SK-N-SH treated with all-trans-retinoic acid at 6 μM for 48 hours (cell line): ENCODE measurements around the gene RPGRIP1L.

Experiments used
- ATAC-seq: fragments of 200-7000 bp; cut with Tn5 transposase; 3 replicates; pipeline ENCODE4 v1.9.1; 2020; ENCODE audit warnings: mild to moderate bottlenecking, moderate library complexity
- ARNTL ChIP-seq: fragments of 450-650 bp; formaldehyde crosslinking; IDR thresholded peaks from 2 replicates; pipeline ENCODE4 v1.5.0; 2020; ENCODE audit warnings: low read depth, mild to moderate bottlenecking, moderate library complexity, borderline replicate concordance
- BACH2 ChIP-seq: fragments of 250-450 bp; sonication (Bioruptor Pico); IDR thresholded peaks from 2 replicates; pipeline ENCODE4 v1.9.0; 2021; ENCODE audit warnings: mild to moderate bottlenecking, borderline replicate concordance
- CSDC2 ChIP-seq: fragments of 250-450 bp; sonication (Bioruptor Pico); IDR thresholded peaks from 2 replicates; pipeline ENCODE4 v1.5.0; 2020; ENCODE audit warnings: mild to moderate bottlenecking, moderate library complexity
- GLIS3 ChIP-seq: fragments of 250-450 bp; sonication (Bioruptor Pico); IDR thresholded peaks from 2 replicates; pipeline ENCODE4 v1.5.0; 2020; ENCODE audit warnings: mild to moderate bottlenecking, moderate library complexity
- ISL1 ChIP-seq: fragments of 250-450 bp; sonication (Bioruptor Pico); IDR thresholded peaks from 2 replicates; pipeline ENCODE4 v2.1.2; 2022; ENCODE audit warnings: mild to moderate bottlenecking, moderate library complexity
- OSR1 ChIP-seq: fragments of 250-450 bp; sonication (Bioruptor Pico); IDR thresholded peaks from 2 replicates; pipeline ENCODE4 v1.8.0; 2022; ENCODE audit warnings: moderate library complexity, mild to moderate bottlenecking, inconsistent platforms
- PPARA ChIP-seq: fragments of 250-450 bp; sonication (Bioruptor Pico); IDR thresholded peaks from 2 replicates; pipeline ENCODE4 v1.5.0; 2020; ENCODE audit warnings: mild to moderate bottlenecking, borderline replicate concordance
- RARB ChIP-seq: fragments of 250-450 bp; sonication (Bioruptor Pico); IDR thresholded peaks from 2 replicates; pipeline ENCODE4 v1.8.0; 2021; ENCODE audit warnings: mild to moderate bottlenecking, moderate library complexity
- SNAI2 ChIP-seq: fragments of 250-450 bp; sonication (Bioruptor Pico); IDR thresholded peaks from 2 replicates; pipeline ENCODE4 v1.5.0; 2020; ENCODE audit warnings: mild to moderate bottlenecking, moderate library complexity
- TOX ChIP-seq: fragments of 250-450 bp; sonication (Bioruptor Pico); IDR thresholded peaks from 2 replicates; pipeline ENCODE4 v1.8.0; 2021; ENCODE audit warnings: mild to moderate bottlenecking, moderate library complexity, borderline replicate concordance
- ZC3H10 ChIP-seq: fragments of 250-450 bp; sonication (Bioruptor Pico); IDR thresholded peaks from 2 replicates; pipeline ENCODE4 v1.5.1; 2021; ENCODE audit warnings: mild to moderate bottlenecking, moderate library complexity
- ZFP3 ChIP-seq: fragments of 250-450 bp; sonication (Bioruptor Pico); IDR thresholded peaks from 2 replicates; pipeline ENCODE4 v1.5.0; 2020; ENCODE audit warnings: mild to moderate bottlenecking, moderate library complexity
- ZFP30 ChIP-seq: fragments of 450-650 bp; formaldehyde crosslinking; IDR thresholded peaks from 2 replicates; pipeline ENCODE4 v1.5.0; 2022; ENCODE audit warnings: mild to moderate bottlenecking, moderate library complexity
- ZNF565 ChIP-seq: fragments of 450-650 bp; formaldehyde crosslinking; conservative IDR thresholded peaks from 2 replicates; pipeline ENCODE4 v1.5.0; 2020; ENCODE audit warnings: low read depth, mild to moderate bottlenecking, moderate library complexity
- TF ChIP-seq, protein P1 (sequence below): fragments of 250-450 bp; sonication (Bioruptor Pico); IDR thresholded peaks from 2 replicates; pipeline ENCODE4 v1.5.1; 2020; ENCODE audit warnings: low read depth, mild to moderate bottlenecking, moderate library complexity
- TF ChIP-seq, protein P2 (sequence below): fragments of 250-450 bp; sonication (Bioruptor Pico); IDR thresholded peaks from 2 replicates; pipeline ENCODE4 v1.8.0; 2021; ENCODE audit warnings: low read depth, mild to moderate bottlenecking, moderate library complexity, borderline replicate concordance
- TF ChIP-seq, protein P3 (sequence below): fragments of 250-450 bp; sonication (Bioruptor Pico); IDR thresholded peaks from 2 replicates; pipeline ENCODE4 v1.8.0; 2020; ENCODE audit warnings: mild to moderate bottlenecking, moderate library complexity, borderline replicate concordance
- TF ChIP-seq, protein P4 (sequence below): fragments of 250-450 bp; sonication (Bioruptor Pico); IDR thresholded peaks from 2 replicates; pipeline ENCODE4 v1.5.1; 2021; ENCODE audit warnings: mild to moderate bottlenecking, moderate library complexity

Gene RPGRIP1L

DNA sequence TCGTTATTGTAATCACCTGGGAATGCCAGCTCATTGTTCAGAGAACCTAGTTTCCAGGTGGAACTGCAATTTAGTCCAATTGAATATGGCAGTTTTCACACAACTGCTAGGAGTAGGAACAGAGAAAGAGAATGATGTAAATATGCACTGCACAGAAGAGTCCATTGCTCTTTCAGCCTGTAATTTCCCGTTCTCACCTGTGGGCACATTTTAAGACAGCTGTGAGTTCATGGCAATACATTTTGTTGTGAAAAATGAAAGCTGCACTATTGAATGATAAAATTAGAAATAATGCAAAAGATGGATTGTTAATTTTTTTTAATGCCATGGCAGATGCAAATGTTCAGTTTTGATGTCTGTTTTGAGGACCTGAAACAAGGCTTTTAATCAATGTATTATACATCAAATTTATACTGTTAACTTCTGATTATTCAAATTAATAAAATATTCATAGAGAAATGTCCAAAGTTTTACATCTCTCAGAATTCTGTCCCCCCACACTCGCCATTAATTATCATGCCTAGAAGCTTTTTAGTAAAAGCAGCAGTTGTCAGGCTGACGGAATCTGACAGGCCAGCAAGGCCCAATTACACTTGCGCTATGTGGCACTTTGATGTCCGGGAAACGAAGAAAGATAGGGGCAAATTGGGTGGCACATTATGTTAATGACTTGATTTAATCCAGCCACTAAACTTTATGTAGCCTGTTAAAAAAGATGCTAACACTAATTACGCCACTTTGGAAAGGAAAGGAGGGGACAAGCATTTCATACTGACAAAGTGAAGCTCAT lies 72.2 kb downstream of the RPGRIP1L start:
- TF ChIP-seq TOX (CRISPR knock-in tag) = no peak
- TF ChIP-seq, protein P1, sequence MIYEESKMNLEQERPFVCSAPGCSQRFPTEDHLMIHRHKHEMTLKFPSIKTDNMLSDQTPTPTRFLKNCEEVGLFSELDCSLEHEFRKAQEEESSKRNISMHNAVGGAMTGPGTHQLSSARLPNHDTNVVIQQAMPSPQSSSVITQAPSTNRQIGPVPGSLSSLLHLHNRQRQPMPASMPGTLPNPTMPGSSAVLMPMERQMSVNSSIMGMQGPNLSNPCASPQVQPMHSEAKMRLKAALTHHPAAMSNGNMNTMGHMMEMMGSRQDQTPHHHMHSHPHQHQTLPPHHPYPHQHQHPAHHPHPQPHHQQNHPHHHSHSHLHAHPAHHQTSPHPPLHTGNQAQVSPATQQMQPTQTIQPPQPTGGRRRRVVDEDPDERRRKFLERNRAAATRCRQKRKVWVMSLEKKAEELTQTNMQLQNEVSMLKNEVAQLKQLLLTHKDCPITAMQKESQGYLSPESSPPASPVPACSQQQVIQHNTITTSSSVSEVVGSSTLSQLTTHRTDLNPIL = no peak
- TF ChIP-seq SNAI2 (CRISPR knock-in tag) = no peak
- no peak for TF ChIP-seq CSDC2
- no peak for TF ChIP-seq BACH2 (CRISPR knock-in tag)
- TF ChIP-seq ISL1 (CRISPR knock-in tag) = no peak
- no peak for TF ChIP-seq ZNF565 (CRISPR knock-in tag)
- no peak for TF ChIP-seq RARB (CRISPR knock-in tag)
- no peak for TF ChIP-seq OSR1 (CRISPR knock-in tag)
- TF ChIP-seq, protein P2, sequence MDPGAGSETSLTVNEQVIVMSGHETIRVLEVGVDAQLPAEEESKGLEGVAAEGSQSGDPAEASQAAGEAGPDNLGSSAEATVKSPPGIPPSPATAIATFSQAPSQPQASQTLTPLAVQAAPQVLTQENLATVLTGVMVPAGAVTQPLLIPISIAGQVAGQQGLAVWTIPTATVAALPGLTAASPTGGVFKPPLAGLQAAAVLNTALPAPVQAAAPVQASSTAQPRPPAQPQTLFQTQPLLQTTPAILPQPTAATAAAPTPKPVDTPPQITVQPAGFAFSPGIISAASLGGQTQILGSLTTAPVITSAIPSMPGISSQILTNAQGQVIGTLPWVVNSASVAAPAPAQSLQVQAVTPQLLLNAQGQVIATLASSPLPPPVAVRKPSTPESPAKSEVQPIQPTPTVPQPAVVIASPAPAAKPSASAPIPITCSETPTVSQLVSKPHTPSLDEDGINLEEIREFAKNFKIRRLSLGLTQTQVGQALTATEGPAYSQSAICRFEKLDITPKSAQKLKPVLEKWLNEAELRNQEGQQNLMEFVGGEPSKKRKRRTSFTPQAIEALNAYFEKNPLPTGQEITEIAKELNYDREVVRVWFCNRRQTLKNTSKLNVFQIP (CRISPR knock-in tag) = no peak
- ATAC-seq = no peak

DNA sequence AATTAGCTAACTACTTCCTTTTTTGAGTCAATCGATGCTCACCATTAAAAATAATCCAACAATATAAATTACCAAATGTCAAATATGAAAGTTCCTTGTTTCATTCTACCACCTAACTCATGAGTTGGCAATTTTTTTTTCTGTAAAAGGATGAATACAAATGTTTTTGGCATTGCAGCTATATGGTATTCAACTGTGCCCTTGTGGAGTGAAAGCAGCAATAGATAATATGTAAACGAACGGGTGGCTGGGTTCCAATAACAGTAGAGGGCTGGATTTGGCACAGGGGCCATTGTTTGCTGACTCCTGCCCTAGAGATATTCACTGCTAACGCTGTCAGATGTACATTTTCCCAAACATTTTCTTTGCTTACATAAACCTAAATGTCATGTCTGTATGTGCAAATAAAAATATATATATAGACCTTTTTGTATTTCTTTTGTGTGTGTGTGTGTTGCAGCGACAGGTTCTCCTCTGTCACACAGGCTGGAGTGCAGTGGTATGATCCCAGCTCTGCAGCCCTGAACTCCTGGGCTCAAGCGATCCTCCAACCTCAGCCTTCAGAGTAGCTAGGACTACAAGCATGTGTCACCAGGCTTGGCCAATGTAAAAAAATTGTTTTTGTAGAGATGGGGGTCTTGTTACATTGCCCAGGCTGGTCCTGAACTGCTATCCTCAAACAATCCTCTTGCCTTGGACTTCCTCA lies 73.9 kb downstream of the RPGRIP1L start:
- ATAC-seq = no peak
- TF ChIP-seq SNAI2 (CRISPR knock-in tag) (no peak), PPARA (CRISPR knock-in tag) (no peak), ZFP30 (CRISPR knock-in tag) (no peak), ARNTL (CRISPR knock-in tag) (no peak), TOX (CRISPR knock-in tag) (no peak), ZFP3 (no peak)

DNA sequence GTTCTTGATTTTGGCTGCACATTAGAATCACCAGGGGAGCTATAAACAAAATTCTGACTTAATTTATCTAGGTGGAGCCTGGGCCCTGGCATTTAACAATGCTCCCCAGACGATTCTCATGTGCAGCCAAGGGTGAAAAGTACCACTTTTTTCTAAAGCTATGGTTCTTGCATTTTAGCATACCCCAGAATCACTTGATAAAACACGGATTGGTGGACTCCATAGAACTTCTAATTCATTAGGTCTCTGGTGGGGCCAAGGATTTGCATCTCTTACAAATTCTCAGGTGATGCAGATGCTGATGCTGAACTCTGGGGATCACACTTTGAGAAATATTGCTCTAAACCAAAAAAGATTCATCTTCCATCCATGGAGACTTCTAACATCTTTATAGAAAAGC lies 74.5 kb downstream of the RPGRIP1L start:
- ATAC-seq = no peak
- TF ChIP-seq, protein P2 (CRISPR knock-in tag) = no peak
- TF ChIP-seq RARB (CRISPR knock-in tag) (no peak), ZC3H10 (CRISPR knock-in tag) (no peak), ZFP3 (no peak), ZFP30 (CRISPR knock-in tag) (no peak), GLIS3 (CRISPR knock-in tag) (no peak)
- TF ChIP-seq, protein P1 = no peak
- TF ChIP-seq, protein P3, sequence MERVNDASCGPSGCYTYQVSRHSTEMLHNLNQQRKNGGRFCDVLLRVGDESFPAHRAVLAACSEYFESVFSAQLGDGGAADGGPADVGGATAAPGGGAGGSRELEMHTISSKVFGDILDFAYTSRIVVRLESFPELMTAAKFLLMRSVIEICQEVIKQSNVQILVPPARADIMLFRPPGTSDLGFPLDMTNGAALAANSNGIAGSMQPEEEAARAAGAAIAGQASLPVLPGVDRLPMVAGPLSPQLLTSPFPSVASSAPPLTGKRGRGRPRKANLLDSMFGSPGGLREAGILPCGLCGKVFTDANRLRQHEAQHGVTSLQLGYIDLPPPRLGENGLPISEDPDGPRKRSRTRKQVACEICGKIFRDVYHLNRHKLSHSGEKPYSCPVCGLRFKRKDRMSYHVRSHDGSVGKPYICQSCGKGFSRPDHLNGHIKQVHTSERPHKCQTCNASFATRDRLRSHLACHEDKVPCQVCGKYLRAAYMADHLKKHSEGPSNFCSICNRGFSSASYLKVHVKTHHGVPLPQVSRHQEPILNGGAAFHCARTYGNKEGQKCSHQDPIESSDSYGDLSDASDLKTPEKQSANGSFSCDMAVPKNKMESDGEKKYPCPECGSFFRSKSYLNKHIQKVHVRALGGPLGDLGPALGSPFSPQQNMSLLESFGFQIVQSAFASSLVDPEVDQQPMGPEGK (CRISPR knock-in tag) = no peak
- TF ChIP-seq, protein P4, sequence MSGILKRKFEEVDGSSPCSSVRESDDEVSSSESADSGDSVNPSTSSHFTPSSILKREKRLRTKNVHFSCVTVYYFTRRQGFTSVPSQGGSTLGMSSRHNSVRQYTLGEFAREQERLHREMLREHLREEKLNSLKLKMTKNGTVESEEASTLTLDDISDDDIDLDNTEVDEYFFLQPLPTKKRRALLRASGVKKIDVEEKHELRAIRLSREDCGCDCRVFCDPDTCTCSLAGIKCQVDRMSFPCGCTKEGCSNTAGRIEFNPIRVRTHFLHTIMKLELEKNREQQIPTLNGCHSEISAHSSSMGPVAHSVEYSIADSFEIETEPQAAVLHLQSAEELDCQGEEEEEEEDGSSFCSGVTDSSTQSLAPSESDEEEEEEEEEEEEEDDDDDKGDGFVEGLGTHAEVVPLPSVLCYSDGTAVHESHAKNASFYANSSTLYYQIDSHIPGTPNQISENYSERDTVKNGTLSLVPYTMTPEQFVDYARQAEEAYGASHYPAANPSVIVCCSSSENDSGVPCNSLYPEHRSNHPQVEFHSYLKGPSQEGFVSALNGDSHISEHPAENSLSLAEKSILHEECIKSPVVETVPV (CRISPR knock-in tag) = no peak
